Fibroblast of skin of abdomen (primary cell): ENCODE measurements around the gene FLOT1. TPM values are rescaled to one million over a fixed set of nuclear protein-coding genes. Genes with fewer than 3 reads are reported as not detected.
A peak's percentile ranks its signal among the peaks of the same experiment; 100 is the strongest.

ENCODE experiments used
- DNase-seq: peaks from one replicate; pipeline ENCODE4 v3.0.0-alpha.2; 2013
- polyA plus RNA-seq, 2 experiments: library from polyadenylated mRNA; unstranded; fragments of 120-200 nt; gene quantifications; one replicate each; pipeline ENCODE4 v1.2.1, GENCODE V29; 2013; ENCODE audit not compliant: insufficient read length in 2 of 2

FLOT1 gene, protein sequence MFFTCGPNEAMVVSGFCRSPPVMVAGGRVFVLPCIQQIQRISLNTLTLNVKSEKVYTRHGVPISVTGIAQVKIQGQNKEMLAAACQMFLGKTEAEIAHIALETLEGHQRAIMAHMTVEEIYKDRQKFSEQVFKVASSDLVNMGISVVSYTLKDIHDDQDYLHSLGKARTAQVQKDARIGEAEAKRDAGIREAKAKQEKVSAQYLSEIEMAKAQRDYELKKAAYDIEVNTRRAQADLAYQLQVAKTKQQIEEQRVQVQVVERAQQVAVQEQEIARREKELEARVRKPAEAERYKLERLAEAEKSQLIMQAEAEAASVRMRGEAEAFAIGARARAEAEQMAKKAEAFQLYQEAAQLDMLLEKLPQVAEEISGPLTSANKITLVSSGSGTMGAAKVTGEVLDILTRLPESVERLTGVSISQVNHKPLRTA
- polyA plus RNA-seq (2013, experiment 1 of 2; ENCODE audit: insufficient read length) = 144 TPM
- polyA plus RNA-seq (2013, experiment 2 of 2; ENCODE audit: insufficient read length) = 150 TPM

DNA sequence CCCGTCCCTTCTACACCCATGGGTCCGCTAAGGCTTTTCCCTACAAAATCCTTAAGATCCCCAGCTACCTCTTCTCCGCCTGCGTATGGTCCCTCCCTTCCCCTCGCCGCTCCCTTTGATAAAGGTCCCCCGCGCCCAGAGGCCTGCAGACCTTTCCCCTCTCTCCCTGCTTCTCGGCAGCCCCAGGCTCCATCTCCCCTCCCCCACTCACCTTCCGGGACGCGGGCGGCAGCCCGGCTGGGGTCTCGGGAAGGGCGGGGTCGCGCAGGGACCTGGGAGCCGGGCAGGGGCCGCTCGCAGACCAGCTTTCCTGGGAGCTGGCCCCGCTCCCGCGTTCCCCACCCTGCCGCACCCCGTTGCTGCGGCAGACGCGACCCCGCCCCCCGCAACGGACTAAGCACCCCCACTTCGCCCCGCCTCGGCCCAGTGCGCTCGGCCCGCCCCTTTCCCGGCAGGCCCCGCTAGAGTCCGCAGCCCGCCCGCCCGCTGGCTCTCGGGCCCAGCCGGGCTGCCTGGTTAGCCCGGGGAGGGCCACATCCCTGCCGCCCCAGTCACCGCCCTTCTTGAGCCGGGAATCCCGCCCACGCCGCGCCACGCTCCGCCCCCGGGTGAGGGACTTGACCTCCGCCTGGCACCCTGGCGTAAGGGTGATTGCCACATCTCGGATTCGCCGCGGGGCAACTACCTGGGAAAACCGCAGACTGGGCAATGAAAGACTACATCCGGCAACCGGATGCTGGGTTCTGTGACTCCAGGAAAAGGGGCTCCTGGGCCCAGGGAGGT is at the start of gene FLOT1:
TSS of gene FLOT1 (minus strand) at position 372 of the 783 bp plus-strand sequence. CDS start 498 bp downstream, outside the sequence.
- peak; percentile 97 for DNase-seq

DNA sequence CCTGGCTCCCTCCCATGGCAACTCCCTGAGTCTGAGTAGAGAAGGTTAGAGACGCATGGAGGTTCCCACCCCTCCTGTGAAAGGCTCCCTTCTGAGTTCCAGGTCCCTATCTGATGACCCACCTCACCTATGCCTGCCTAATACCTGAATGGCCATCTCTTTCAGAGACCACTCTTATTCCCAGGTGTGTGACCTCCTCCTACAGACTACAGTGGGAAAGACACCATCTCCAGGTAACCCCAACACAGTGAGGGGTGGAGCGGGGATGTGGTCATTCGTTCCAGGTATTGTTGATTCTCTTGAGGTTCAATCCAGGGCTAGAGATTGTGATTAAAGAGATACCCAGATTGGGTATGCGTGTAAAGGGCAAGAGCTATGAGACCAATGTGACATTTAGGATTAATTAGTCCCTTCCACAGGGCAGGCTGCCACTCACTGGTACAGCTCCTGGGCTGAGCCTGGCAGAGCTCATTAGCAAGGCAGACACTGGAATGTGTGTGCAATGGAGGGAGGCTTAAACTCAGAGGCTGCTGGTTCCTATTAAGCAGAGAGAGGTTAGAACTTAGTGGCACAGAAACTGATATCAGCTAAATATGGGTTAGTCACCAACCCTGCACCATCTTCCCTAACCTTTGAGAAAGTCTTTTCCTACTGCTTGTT is 48.4 kb upstream of the FLOT1 start:
- DNase-seq = no peak

DNA sequence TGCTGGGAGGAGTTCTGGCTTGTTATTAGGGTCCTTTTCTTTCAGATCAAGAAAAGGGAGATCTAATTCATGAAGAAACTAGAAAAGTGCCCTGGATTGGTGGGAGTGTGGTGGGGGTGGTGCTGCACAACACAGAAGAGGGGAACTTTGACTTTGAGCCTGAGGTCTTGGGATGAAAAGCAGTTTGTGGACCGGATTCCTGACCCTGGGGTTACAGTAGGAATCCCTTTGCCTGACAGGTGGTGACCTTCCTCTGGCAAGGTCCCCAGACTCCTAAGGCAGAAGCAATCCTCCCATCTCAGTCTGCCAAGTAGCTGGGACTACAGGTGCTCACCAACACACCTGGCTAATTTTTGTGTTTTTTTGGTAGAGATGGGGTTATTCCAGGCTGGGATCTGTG is 47.1 kb upstream of the FLOT1 start:
- DNase-seq = no peak

DNA sequence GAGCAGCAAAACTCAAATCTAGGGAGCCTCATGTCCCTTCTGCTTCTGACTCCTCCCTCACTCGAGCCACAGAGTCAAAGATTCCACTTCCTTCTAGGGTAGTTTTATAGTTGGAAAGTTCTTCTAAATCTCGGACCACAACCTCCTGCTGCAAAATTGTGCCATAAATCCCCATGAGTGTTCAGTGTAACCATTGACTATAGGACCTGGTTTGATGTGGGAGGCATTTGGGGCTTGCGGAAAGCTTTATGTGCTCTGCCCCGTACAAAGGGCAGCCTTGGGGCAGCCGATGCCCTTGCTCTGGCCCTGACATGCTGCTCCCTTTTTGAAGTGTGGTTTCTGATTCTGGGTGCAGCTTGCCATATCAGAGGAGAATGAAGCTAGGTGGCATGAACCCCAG is 45.5 kb upstream of the FLOT1 start:
- peak; percentile 73 for DNase-seq

DNA sequence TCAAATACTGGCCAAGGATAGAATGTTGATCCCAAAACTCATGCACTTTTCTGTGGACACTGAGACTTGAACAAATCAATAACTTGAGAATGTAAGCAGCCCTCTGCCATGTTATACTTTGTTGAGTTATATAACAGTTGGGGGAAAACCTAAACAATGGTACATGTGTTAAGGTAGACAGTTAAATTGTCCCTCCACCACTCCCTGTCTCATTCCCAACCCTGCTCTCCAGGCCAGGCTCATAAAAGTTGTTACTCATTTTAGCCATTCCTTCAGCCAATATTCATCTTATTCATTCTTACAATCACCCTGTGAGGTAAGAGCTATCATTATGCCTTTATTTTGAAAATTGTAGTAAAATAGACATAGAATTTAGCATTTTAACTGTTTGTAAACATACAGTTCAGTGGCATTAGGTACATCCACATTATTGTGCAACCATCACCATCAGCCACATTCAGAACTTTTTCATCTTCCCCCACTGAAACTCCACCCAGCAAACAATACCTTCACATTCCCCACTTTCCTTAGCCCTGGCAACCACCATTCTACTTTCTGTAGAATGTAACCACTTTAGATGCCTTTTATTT is 40.0 kb upstream of the FLOT1 start:
- DNase-seq = peak; percentile 68

DNA sequence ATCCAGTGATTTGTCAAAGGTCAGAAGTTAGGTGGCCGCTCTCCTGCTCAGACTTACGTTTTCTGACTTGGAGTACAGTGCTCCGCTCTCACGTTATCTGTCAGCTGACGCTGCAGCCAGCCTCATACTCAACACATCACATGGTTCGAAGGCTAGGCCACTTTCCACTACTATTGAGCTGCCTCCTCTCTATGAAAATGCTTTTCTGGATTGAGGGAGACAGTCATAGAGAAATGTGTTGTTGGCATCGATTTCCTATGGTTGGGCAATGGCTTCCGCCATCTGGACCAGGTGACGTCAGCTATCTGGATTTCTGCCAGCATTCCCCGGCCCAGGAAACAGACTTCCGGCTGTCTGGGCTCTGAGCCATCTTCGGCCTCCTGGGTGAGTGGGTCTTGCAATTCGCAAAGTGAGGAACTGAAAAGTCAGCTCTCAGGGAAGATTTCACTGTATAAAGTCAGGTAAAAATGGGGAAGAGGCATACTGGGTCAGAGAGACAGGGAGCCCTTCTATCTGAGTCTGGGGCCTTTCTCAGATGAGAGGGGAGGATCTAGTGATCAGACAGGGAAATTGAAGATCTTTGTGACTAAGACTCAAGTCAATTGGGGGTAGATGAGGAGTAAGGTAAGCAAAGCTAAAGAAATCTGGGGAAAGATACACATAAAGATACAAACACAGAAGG is 39.4 kb upstream of the FLOT1 start:
- peak; percentile 99 for DNase-seq

DNA sequence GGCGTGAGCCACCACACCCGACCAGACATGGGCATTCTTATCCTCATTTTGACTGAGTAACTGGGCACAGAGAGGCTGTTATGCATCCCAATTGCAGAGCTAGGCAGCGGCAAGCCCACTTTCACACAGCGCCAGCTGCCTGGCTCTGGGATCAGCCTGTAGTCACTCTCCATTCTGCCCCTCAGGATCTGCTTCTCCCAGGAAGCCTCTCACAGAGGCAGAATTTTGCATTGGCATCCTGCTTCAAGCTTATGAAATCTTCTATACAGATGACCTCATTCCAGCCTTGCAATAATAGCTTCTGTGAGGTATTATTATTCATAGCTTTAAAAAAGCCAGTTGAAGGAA is 38.9 kb upstream of the FLOT1 start:
- no peak for DNase-seq

DNA sequence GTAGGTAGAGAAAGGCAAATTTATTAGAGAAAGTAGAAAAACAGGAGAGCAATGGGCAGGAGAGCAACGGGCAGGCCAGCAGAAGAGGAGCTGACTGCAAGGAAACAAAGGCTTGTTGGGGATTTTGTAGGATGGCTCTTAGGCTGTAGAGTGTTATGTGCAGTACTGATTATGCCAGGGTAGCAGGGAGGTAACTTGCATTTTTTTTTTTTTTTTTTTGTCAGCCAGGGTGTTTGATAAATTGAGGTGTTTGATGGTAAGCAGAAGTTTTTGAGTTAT is 38.1 kb upstream of the FLOT1 start:
- DNase-seq = no peak

DNA sequence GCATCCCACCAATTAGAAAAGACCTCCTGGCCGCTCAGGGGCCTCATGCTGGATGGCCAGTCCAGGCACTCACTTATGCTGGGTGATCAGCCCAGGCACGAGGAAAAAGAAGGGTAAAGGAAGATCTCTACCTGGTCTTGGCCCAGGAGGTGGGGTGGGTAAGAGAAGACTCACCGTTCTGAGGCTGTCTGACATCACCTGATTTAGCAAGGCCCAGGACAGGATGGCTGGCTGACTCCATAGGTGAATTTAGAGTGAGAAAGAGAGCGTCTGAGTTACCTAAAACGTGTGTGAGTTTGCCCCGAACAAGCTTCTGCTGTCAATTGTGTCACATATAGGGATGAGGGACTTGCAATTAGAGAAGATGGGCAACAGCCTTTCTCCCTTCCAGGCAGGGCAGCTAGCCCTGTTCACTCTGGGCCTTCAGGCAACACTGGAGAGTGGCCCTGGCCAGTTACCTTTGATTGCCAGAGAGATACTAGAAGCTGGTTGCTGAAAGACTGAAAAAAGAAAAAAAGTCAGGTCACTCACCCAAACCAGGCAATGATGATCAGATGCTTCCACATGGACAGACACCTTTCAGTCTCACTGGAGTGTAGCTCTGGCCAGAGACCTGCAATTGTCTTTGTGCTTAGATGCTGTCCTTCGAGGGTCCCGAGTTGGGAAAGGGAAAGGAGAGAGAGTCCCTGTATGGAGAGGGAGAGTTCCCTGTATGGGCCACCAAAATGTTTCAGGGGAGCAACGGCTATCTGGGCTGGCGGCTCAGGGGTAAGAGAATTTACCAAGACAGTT is 37.6 kb upstream of the FLOT1 start:
- no peak for DNase-seq

DNA sequence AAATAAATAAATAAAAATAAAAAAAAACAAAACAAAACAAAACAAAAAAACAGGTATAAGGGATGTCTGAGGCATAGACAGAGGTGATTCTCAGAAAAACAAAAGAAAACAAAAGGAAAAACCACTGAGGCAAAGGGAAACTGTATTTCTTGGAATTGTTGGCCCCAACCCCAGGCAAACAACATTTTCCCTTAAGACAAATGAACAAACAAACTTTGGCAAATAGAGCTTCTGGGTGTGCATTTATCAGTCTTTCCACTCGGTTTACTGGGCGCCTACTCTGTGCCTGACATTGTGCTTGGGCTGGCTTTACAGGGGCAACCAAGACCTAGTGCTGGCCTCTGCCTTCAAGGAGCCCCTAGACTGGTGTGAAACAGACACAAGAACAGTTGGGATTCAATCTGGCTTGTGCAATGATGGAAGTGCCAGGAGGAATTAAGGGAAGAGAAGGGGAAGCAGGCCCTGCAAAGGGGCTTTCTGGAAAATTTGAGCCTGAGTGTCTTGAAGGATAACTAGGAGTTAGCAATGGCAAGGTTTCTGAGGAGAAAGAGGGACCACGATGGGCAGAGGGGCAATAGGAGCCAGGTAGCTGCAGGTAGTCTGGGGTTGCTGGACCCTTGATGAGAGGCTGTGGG is 35.6 kb upstream of the FLOT1 start:
- DNase-seq = no peak

DNA sequence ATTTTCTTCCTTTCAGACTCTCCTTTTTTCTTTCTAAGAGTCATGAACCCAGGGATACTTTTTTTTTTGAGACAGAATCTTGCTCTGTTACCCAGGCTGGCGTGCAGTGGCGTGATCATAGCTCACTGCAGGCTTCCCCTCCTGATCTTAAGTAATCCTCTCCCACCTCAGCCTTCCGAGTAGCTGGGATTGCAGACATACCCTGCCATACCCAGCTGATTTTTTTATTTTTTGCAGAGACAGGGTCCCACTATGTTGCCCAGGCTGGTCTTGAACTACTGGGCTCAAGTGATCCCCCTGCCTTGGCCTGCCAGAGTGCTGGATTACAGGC is 34.6 kb upstream of the FLOT1 start:
- DNase-seq = no peak

DNA sequence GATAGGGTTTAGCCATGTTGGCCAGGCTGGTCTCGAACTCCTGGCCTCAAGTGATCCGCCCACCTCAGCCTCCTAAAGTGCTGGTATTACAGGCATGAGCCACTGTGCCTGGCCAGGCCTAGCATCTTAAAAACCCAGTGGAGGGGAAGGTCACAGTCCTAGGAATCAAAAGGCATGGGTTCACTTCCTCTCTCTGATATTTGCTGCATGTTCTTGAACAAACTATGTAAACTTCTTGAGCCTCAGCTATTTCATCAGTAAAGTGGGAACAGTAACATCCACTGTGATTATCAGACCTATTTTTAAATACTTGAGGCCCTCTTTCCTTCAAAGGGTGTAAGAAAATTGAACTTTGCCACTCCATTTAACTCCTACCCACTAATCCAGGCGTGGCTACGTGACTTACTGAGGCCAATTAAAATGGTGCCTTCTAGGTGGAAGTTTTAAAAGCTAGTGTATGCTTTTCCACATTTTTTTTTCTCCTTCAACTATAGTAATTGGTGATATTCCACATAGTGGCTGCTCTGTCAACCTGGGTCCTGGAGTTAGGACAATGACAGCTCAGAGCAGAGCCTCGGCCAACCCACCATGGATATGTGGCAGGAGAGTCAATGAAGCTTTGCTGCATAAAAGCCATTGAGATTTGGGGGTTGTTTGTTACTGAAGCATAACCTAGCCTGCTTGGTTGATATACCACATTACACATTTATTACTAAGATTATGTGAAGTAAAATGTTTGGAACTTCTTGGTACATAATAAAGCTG is 34.1 kb upstream of the FLOT1 start:
- DNase-seq = no peak

DNA sequence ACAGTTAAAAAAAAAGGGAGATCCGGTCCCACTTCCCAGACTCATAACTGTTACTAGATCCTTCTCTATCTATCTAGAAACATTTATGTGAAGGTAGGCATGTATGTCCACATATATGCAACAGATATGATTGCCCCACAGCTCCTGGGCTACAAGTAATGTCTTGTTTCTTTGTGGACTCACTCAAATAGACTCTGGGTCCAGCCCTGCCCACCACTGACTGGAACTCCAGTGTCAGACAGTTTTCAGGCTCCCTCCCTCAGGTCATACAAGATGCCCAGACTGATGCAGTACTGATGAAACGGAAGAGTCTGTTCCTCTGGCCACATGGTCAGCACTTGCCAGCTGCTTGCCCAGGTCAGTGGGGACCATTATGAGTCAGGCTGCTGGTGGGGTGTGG is 32.6 kb upstream of the FLOT1 start:
- DNase-seq = no peak

DNA sequence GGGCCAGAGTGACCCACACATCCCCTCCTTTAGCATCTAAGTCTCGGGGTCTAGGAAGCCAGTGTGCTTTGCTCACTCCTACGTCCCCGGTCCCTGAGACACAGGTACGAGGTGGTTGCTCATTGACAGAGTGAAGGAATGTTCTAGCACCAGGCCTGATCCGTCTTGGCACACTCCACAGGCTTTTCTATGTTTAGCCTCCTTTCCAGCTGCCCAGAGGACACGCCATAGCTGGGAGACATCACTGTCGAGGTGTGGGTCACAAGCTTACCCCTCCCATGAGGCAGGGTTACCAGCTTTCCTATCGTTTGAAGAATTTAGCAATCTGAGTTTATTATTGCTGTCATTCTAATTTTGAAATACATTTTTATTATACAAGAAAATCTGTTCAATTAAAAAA is 32.2 kb upstream of the FLOT1 start:
- no peak for DNase-seq

DNA sequence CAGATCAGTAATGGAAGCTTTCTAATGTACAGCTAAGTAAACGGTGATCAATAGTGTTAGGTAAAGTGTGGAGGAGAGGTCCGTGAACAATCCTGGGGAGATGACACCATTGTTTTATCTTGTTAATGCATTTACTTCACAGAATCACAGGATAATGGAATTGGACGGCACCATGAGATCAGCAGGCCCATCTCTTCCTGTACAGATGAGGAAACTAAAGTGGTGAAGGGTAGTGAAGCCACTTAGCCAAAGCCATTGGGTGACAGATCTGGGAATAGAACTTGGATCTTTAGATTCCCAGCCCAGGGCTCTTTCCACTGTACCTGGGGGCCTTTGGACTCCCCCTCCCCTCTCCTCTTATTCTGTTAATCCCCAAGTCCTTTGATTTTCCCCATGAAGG is 28.1 kb upstream of the FLOT1 start:
- no peak for DNase-seq

DNA sequence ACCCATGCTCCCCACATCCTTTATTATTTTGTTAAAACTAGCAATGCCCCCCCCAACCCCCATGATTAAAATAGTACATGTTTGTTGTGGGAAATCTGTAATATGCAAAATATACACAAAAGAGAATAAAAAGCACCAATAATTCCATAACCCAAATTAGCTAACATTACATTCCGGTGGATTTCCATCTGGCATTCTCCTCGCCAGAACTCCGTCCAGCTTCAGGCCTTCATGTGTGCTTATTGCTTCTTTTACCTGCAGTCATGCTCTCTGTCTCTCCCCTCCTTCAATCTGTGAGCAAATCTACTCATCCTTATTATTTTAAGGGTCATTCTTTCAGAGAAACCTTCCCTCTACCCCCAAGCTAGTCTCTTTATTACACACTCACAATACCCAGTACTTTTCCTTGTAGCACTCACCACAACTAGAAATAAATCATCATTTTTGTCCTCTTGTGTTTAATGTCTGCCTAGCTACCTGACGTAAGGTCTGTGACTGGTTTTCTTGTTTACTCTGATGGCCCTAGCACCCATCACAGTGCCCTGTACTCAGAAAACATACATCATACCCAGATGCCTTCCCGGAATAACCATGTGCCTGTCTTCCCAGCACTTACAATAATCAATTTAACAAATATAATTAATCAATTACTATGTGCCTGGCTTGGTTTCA is 27.5 kb upstream of the FLOT1 start:
- no peak for DNase-seq

DNA sequence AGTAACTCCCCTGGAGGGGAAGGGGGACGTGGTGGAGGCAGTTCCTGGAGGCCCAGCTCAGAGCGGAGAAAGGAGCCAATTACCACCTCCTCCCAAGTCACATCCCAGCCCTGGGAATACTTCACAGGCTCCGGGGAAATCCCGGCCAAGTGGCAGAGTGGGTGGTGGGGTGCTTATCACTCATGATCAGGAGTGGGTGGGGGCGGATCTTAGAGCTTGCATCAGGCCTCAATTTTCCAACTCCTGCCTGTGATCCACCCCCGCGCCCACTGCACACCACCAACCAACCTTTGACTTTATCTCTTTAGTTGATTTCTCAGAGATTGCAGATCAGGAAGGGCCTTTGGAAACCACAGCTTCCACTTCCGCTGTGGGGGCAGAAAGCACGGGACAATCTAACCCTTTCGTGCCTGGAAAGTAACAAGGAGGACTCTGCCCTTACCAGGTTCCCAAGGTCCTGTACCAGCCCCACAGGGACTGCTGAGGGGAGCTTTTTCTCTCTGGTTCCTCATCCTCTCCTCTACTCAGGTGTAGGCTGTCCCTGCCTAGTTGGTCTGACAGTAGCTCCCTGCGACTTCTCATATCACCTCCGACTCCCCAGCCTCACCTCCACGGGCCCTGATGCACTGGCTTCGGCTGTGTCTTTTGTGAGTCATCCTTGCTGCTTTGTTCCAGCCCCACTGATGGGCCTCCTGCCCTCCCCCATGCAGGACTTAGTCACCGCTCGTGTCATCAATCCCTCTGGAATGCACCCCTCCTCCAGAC is 26.8 kb upstream of the FLOT1 start:
- DNase-seq = peak; percentile 97

DNA sequence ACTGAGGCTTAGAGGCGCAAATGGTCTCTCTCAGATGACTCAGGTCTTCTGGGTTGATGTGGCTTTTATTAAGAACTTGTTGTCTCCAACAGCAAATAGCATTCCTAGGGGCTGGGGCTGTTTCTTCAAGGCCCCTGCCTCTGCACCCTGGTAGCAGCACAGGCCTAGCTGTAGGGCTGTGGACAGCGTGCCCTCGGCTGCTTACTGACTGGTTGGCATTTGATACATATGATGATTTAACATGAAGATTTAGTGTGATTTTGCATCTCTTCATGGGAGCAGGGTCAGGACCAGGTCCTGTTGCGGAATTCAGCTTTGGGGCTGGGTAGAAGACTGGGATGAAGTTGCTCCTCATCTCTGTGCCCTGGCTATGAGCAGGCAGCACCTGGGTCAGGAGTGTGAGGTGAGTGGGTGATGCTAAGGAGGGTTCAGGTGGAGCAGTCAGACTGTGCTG is 26.2 kb upstream of the FLOT1 start:
- DNase-seq = no peak

DNA sequence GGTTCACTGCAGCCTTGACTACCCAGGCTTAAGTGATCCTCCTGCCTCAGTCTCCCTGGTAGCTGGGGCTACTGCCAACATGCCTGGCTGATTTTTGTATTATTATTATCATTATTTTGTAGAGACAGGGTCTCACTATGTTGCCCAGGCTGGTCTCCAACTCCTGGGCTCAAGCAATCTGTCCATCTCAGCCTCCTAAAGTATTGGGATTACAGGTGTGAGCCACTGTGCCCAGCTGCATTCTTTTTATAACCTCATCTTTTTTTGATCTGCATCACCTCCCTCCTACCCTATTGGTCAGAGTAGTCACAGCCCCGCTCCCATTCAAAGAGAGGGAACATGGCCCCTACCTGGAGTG is 25.4 kb upstream of the FLOT1 start:
- DNase-seq = no peak
